Mesenteric fat pad (tissue), 1 donor: Measurements from ENCODE around the gene PIM3. TPM values are rescaled to one million over a fixed set of nuclear protein-coding genes. Genes with fewer than 3 reads are reported as not detected.

Experiments used
- DNase-seq: peaks from one replicate; pipeline ENCODE4 v3.0.0-alpha.2; 2020; ENCODE audit warnings: low spot score
- total RNA-seq: library from RNA; stranded (reverse); fragmentation: NEBNext Ultra II Directional; extraction: Animal tissue kit (Norgen Biotek cat#: 25700); gene quantifications from one replicate; pipeline ENCODE4 v1.2.1, GENCODE V29; 2021
- donor health status: DM: yes; HTN: yes; CAD: no.

The PIM3 gene
- total RNA-seq, 1 donor from 2014 or later, result 124 TPM

GRCh38 chr22:49927483-49928184 is 32.9 kb upstream of the PIM3 start:
- no peak for DNase-seq

DNA sequence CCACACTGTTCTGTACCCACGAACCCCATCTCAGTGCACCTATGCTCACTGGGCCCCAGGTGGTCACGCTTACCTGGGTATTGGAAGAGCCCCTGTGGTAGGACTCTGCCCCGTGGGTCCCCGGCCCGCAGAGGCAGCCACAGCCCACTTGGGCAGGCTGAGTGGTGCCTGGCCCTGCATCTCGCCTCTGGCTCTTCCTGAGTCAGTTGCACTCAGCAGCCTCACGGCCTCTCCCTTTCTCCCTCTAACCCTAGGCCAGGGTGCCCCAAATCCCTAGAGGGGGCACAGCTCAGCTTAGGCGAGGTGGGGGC is 32.4 kb upstream of the PIM3 start:
- no peak for DNase-seq

- DNase-seq, result no peak
These were observed 31.9 kb upstream of the PIM3 start for GRCh38 chr22:49928555-49929210.

DNA sequence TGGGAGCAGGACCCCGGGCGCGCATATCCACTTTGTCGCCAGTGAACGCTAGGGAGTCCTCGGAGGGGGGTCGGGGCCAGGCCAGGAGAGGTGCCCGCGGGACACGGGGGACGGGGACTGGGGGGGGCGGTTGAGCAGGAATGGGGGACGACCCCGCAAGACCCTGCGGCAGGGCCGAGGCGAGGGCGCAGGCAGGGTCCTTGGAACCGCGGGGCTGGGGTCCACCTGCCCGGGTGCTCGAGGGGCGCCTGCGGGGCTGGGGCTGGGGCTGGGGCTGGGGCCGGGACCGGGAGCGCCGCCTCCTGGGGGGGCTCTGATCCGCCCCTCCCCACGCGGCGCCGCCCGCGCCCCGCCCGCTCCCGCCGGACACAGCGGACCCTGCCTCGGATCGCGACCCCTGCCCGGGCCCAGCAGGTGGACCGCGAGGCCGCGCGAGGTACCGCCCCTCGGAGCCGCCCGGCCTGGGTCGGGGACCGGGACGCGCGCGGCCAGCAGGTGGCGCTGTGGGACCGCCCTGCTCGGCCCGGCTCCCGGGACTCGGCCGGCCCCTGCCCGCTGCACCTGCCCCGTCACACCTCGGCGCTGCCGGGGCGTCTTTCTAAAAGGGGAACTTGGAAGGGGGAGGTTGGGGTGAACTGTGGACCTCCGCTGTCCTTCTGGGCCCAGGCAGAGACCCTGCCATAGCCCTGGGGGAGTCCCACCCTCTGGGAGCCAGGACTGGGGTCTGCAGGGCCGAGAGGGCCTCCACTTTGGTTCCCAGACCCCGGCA is 31.2 kb upstream of the PIM3 start:
- DNase-seq, result no peak

GRCh38 chr22:49929994-49930575 is 30.5 kb upstream of the PIM3 start:
- no peak for DNase-seq

DNA sequence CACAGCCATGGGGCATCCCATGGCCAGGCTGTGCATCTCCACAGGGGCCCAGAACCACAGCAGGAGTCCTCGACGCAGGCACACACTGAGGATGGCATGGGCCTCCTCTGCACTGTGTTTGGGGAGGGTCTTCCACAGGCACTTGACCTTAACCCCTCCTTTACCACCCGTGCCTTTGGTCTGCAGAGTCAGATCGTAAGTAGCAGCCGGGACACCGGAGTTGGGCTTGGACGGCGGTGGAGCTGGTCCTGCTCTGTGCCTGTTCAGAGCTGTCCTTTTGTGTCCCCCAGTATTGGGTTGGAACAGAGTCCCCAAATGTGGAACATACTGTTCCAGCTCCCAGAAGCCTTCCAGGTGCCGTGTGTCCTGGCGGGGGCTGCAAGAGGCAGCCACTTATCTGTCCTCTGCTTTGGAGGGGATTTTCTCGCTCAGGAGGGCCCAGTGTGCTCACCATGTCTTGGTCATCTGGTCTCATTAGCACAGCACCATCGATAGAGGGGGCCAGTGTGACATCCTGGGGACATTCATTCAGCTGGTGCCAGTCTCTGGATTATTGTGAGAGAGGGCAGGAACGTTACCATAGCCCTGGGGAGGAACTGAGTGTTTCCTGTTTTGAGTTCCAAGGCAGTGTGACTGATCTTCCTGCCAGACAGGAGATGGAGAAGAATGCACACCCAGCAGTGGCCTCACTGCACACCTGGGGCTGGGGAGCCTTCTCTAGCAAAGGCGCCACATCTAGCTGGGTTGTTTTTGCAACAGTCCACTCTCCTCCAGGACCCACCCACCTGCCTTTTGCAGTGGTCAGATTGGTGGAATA is 29.8 kb upstream of the PIM3 start:
- DNase-seq, result no peak

DNA sequence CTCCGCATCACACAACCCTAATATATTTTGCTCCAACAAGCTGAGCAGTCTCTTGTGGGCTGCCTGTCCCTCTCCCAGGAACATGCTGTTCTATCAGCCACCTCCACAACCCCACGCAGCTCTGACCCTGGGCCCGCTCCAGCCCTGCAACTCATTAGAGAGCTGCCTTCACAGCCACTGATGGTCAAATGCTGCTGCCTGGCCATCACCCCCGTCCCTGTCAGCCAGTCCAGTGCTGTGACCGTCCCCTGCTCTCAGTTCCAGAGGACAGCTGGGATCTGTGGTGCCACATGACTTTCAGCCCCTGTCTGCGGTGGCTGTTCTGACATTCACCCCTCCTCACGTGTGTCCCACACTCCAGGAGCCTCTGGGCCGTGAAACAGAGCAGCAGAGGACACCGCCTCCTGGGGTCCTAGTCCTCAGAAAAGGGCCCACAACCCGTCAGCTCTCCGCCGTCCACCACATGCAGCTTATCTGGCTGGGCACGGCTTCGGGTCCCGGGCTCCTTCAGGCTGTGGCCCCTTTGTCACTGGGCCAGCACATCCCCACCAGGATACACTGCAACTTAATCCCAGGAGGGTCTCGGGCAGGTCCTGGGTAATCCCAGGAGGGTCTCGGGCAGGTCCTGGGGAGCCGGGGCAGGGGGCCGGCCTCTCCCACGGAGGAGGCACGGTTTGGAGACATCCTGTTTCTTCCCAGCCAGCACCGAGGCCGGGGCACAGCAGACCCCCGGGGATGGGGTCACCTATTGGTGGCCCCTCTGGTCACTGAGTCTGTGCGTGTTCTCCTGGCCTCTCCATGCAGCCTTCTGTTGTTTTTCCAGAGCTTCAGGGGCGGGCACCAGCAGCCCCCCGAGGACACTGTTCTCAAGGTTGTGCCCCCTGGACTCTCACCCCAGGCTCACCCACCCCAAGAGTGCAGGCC is 27.1 kb upstream of the PIM3 start:
- DNase-seq, result no peak

DNA sequence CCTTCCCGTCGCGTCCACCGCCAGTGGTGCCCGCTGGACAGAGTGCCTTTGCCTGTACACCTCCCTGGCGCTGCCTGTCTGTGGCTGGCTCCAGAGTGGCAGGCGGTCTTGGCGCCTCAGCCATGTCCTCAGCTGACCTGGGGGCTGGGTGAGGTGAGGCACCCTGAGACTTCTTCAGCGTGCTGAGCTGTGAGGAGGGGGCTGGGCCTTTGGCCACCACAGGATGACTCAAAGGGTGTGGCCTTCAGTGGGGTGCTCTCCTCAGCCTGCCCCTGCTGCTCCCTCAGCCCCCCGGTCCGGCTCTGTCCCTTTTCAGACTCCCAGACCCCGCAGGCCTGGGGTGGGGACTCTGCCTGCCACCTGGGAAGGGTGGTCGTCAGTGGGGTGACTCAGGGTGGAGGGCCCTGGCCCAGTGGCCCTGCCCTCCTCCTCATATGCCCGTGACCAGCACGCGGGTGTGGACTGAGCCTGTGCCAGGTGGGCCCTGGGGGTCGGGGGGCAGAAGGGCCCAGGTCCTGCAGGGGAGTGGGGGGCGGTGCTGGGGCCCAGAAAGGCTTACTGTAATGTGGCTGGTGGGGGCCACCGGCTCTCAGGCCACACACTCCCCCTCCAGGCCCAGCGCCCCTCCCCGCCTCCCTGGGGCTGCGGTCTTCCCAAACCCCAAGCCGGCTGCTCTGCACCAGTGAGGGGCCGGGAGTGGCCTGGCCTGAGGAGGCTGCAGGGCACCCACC is 26.2 kb upstream of the PIM3 start:
- DNase-seq, result no peak

- peak; percentile 97 for DNase-seq
These were observed 25.5 kb upstream of the PIM3 start for GRCh38 chr22:49934891-49935557.

DNA sequence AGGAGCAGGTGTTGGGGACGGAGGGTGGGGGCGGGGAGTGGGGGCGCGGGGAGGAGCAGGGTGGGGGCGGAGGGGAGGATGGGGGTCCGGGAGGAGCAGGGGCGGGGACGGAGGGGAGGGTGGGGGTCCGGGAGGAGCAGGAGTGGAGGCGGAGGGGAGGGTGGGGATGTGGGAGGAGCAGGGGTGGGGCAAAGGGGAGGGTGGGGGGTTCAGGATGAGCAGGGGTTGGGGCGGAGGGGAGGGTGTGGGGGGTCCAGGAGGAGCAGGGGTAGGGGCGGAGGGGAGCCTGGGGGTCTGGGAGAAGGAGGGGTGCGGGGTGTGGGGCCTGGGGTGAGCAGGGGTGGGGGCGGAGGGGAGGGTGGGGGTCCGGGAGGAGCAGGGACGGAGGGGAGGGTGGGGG is 25.0 kb upstream of the PIM3 start:
- no peak for DNase-seq

GRCh38 chr22:49936018-49936972 is 24.3 kb upstream of the PIM3 start:
- peak; percentile 99 for DNase-seq

DNA sequence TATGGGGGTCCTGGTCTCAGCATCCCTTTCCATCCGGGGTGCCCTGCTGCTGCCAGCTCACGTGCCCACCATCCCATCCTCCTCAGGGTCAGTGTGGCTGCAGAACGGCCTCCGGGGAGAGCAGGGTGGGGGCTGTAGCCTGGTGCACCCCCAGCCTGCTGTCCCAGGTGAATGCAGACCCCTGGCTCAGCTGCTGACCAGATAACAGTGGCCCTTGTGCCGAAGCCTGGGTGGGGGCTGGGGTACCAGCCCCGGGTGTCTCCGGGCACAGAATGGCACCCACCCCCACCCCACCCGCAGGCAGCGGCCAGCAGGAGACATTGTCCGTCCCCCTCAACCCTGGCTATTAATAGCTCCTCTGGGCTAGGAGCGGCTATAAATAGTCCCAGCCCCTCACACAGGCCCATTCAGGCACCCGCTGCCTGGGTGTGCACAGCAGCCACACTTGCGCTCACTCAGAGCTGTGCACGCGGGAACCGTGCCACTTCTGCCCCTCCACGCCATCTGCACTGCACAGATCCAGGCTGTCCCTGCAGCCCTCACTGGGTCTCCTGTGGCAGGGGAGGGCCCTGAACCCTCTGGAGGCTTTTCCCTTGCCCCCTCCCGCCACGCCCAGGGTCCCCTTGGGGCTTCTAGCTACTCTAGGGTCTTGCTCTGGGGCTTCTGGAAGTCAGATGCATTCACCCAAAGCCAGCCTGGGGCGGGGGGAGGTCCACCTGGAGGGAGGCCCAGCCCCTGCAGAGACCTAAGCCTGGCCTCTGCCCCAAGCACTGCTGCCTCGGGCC is 23.4 kb upstream of the PIM3 start:
- no peak for DNase-seq

GRCh38 chr22:49937758-49938564 is 22.6 kb upstream of the PIM3 start:
- DNase-seq, result no peak

- no peak for DNase-seq
These were observed 21.9 kb upstream of the PIM3 start for GRCh38 chr22:49938565-49939136.

DNA sequence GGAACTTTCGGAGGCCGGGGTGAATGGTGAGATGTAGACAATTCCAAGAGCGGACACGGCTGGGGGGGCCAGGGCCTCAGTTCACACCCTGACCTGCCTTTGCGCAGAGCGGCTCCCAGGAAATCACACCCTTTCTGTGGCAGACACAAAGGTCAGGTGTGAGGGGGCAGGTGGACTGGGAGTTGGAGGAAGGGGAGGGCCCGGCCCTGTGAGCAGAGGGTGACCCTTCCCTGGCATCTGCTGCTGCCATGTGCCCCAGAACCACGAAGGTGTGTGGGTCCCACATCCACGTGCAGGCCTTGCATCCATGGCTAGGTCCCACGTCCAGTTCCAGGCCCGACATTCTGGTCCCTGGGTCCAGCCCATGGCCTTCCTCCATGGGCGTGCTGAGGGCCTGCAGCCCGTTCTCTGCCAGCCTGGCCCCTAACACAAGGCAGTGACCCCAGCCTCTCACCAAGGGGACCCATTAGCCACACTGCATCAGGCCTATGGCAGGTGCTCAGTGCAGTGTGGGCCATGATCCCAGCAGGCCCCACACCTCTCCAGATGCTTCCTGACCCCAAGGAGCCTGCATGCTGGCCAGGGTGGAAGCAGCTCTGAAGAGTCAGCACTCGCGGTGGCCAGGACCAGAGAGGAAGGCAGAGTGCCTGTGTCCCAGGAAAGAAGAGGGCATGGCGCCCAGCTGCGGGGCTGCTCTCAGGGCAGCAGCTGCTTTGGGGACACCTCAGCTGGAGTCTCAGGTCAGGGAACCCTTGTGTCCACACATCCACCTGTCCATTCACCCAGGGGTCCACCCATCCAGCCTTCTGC is 18.9 kb upstream of the PIM3 start:
- DNase-seq, result no peak
